MCF 10A (cell line): ENCODE measurements around the gene NFX1. TPM values are rescaled to one million over a fixed set of nuclear protein-coding genes. Genes with fewer than 3 reads are reported as not detected.

Experiments
- BruUV-seq: library from RNA; stranded (reverse); fragments of 400-500 nt; replicated peaks from 2 replicates; lab custom pipeline; 2021; lab: Mats Ljungman, UMichigan
- CTCF ChIA-PET: fragments of 300-600 bp; sonication (Branson Sonifier 250); formaldehyde crosslinking; extraction: SDS; loops from one replicate; lab custom pipeline; 2021; ENCODE audit warnings: antibody characterized with exemption, inconsistent platforms; lab: Yijun Ruan, JAX
- POLR2A ChIA-PET: fragments of 300-600, 350-650 bp; sonication (Branson Sonifier 250); formaldehyde crosslinking; extraction: SDS; loops from one replicate; lab custom pipeline; 2020; ENCODE audit warnings: antibody characterized with exemption, inconsistent platforms; lab: Yijun Ruan, JAX
- DNase-seq: peaks from one replicate; pipeline ENCODE4 v3.0.0-alpha.2; 2018; ENCODE audit not compliant: unreplicated experiment
- H3K27ac Mint-ChIP-seq: one replicate; pipeline ENCODE4 v1.8.0; 2022; ENCODE audit warnings: mild to moderate bottlenecking, low read depth, mixed read lengths; ENCODE audit not compliant: unreplicated experiment
- H3K27me3 Mint-ChIP-seq: one replicate; pipeline ENCODE4 v1.8.0; 2022; ENCODE audit warnings: mixed read lengths; ENCODE audit not compliant: insufficient read depth, unreplicated experiment
- H3K36me3 Mint-ChIP-seq: one replicate; pipeline ENCODE4 v1.8.0; 2022; ENCODE audit warnings: mild to moderate bottlenecking, moderate library complexity, mixed read lengths; ENCODE audit not compliant: insufficient read depth, unreplicated experiment
- H3K4me1 Mint-ChIP-seq: one replicate; pipeline ENCODE4 v1.8.0; 2022; ENCODE audit warnings: mixed read lengths; ENCODE audit not compliant: insufficient read depth, unreplicated experiment
- H3K4me3 Mint-ChIP-seq: one replicate; pipeline ENCODE4 v1.8.0; 2022; ENCODE audit warnings: mild to moderate bottlenecking, moderate library complexity, mixed read lengths; ENCODE audit not compliant: unreplicated experiment
- H3K9me3 Mint-ChIP-seq: one replicate; pipeline ENCODE4 v1.8.0; 2022; ENCODE audit warnings: mixed read lengths; ENCODE audit not compliant: unreplicated experiment
- intact Hi-C: fragments of 100-400 bp; cut with micrococcal nuclease; formaldehyde crosslinking; loops from 2 replicates; pipeline ENCODE4 v1.14.1; 2022
- total RNA-seq: library from RNA; stranded (reverse); gene quantifications from 2 replicates; pipeline ENCODE4 v1.2.3, GENCODE V29; 2022
- TF ChIP-seq, protein P1 (sequence below): fragments of 200-600 bp; IDR thresholded peaks from one replicate; pipeline ENCODE4 v1.8.0; 2022; ENCODE audit warnings: antibody characterized with exemption, mild to moderate bottlenecking; ENCODE audit not compliant: unreplicated experiment

Gene NFX1
- total RNA-seq, 1 experiment from 2014 or later = 78.5 TPM

DNA sequence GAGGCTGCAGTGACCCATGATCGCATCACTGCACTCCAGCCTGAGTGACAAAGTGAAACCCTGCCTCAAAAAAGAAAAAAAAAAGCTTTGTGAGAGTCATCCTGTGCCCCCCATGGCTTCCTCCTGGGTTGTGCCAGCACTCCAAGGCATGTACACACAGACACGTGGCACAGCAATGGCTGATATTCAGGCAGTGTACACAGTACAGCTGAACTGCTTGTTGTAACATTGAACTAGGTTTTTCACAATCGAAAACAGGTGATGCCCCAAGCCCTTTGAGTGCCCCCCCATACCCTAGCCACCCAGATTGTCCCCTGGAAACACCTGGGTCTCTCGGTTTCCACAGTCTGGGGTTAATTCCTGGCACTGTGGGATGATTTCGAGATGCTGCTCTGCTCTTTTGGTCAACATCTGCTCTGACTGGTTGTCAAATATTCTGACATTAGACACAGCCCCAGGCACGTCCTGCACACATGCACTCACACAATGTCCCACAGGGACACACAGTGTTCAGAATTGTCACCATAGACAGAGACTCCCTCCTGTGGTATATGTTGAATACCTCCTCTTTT lies 41.1 kb upstream of the NFX1 start:
- Mint-ChIP-seq H3K36me3 (peaks cover 52% of the 10 kb centered on the region), H3K9me3 (no peaks in the 10 kb centered on the region), H3K27ac (peak overlapping the region; percentile 80), H3K4me1 (peaks cover 30% of the 10 kb centered on the region), H3K4me3 (no peak overlapping the region), H3K27me3 (no peaks in the 10 kb centered on the region)
- POLR2A ChIA-PET = interaction anchor here (1.6 to 13.7 kb wide), 4 partner anchors 13 to 41 kb away, joined by 5 to 259 read pairs (median 52); partner anchors contain the start of genes BAG1, CHMP5, NFX1 and SPINK4
- intact Hi-C loops = no loop called here
- no peak for DNase-seq
- TF ChIP-seq, protein P1, sequence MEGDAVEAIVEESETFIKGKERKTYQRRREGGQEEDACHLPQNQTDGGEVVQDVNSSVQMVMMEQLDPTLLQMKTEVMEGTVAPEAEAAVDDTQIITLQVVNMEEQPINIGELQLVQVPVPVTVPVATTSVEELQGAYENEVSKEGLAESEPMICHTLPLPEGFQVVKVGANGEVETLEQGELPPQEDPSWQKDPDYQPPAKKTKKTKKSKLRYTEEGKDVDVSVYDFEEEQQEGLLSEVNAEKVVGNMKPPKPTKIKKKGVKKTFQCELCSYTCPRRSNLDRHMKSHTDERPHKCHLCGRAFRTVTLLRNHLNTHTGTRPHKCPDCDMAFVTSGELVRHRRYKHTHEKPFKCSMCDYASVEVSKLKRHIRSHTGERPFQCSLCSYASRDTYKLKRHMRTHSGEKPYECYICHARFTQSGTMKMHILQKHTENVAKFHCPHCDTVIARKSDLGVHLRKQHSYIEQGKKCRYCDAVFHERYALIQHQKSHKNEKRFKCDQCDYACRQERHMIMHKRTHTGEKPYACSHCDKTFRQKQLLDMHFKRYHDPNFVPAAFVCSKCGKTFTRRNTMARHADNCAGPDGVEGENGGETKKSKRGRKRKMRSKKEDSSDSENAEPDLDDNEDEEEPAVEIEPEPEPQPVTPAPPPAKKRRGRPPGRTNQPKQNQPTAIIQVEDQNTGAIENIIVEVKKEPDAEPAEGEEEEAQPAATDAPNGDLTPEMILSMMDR = no peak
- CTCF ChIA-PET = interaction anchor here (0.7 to 2.6 kb wide), 3 partner anchors 14 to 52 kb away, joined by 3 to 18 read pairs (median 3); no protein-coding TSS in a partner anchor
- no TSS peak for BruUV-seq

DNA sequence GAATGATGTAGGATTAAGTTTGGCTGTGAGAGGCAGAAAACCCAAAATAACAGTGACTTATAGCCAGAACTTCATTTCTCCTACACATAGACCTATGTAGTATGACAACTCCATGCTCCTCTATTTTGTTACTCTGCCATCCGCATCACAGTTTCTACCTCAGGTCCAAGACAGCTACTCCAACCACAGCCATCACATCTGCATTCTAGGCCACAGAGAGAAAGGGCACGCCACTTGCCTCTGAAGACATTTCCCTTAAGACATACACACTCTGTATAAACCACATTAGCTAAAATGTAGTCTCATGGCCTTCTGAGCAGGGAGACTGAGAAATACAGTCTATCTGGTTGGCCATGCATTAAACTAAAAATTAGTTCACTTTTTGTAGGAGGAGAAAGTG lies 40.3 kb upstream of the NFX1 start:
- intact Hi-C loops = no loop called here
- H3K27ac Mint-ChIP-seq = peak overlapping the region; percentile 80

DNA sequence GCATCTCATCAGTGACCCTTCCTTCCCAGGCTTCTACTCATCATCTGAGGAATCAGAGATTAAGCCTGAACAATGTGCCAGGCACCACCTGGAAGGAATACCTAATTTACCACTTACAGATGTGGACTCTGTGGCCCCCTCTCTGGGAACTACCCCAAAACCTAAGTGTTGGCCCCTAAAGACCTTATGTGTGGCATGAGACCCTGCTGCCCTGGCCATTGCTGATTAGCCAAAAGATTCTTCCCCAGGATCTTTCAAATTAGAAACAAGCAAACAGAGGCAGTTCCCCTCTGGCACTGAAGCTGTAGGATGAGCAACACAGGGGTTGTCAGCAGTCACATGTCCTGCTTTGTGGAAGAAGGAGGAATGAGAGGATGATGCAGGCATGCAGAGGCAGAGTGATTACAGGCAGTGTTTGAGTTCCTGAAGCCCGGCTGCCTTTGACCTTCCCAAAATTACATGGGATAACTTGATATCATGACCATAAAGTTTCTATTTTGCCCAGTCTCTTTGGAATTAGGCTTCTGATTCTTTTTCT lies 39.8 kb upstream of the NFX1 start:
- TSS peak; percentile 4 for BruUV-seq
- POLR2A ChIA-PET = interaction anchor here (1.6 to 13.7 kb wide), 3 partner anchors 13 to 40 kb away, joined by 5 to 259 read pairs (median 94); partner anchors contain the start of genes BAG1, CHMP5, NFX1 and SPINK4
- no peak for DNase-seq

More for the DNA sequence above, 40.3 kb upstream of the NFX1 start:
- no TSS peak for BruUV-seq
- TF ChIP-seq, protein P1 = no peak
- DNase-seq = no peak
- peaks cover 60% of the 10 kb centered on the region for H3K36me3 Mint-ChIP-seq
- no peak overlapping the region for H3K4me3 Mint-ChIP-seq
- H3K4me1 Mint-ChIP-seq = peaks cover 30% of the 10 kb centered on the region
- ChIA-PET POLR2A (interaction anchor here (0.6 to 13.7 kb wide), 4 partner anchors 13 to 87 kb away, joined by 3 to 259 read pairs (median 50); partner anchors contain the start of genes BAG1, CHMP5, NFX1 and SPINK4), CTCF (interaction anchor here (0.9 kb wide), 1 partner anchor 19 kb away, joined by 3 read pairs; no protein-coding TSS in a partner anchor)
- H3K9me3 Mint-ChIP-seq = no peaks in the 10 kb centered on the region
- no peaks in the 10 kb centered on the region for H3K27me3 Mint-ChIP-seq

More for the DNA sequence above, 39.8 kb upstream of the NFX1 start:
- Mint-ChIP-seq H3K4me3 (no peak overlapping the region), H3K36me3 (peaks cover 65% of the 10 kb centered on the region), H3K4me1 (peaks cover 30% of the 10 kb centered on the region), H3K27me3 (no peaks in the 10 kb centered on the region), H3K9me3 (no peaks in the 10 kb centered on the region), H3K27ac (peak overlapping the region; percentile 80)
- intact Hi-C loops = no loop called here
- CTCF ChIA-PET = no interaction called here
- TF ChIP-seq, protein P1 = no peak
